HPDE6-E6E7 (cell line): ENCODE measurements around the gene TMEM54.
"Not testable (repeated sequence)": the region's sequence is repeated elsewhere in the genome, so short reads cannot be mapped to it uniquely, and the experiment has no call there.

Source experiments
- DNase-seq: peaks from one replicate; pipeline ENCODE4 v3.0.0; 2011; ENCODE audit warnings: missing footprints; ENCODE audit errors: extremely low spot score

The TMEM54 gene

GRCh38 chr1:32919811-32920733 is 18.9 kb upstream of the TMEM54 start:
- DNase-seq: no peak

GRCh38 chr1:32918179-32918578 is 17.0 kb upstream of the TMEM54 start:
- no peak for DNase-seq

- no peak for DNase-seq
These were observed 16.3 kb upstream of the TMEM54 start for GRCh38 chr1:32917521-32917920.

- no peak for DNase-seq
These were observed 14.8 kb upstream of the TMEM54 start for GRCh38 chr1:32915766-32916706.

GRCh38 chr1:32910319-32910718 is 9.1 kb upstream of the TMEM54 start:
- DNase-seq: no peak

- DNase-seq: no peak
These were observed 6.2 kb upstream of the TMEM54 start for GRCh38 chr1:32907435-32907834.

- DNase-seq: no peak
These were observed 5.5 kb upstream of the TMEM54 start for GRCh38 chr1:32906654-32907053.

- DNase-seq: not testable (repeated sequence)
These were observed 4.4 kb upstream of the TMEM54 start for GRCh38 chr1:32905588-32905987.

GRCh38 chr1:32904797-32905196 is 3.6 kb upstream of the TMEM54 start:
- no peak for DNase-seq

GRCh38 chr1:32903991-32904785 is 3.0 kb upstream of the TMEM54 start:
- no peak for DNase-seq

GRCh38 chr1:32902535-32902920 is 1.3 kb upstream of the TMEM54 start:
- no peak for DNase-seq

GRCh38 chr1:32901823-32902534 is 790 bp upstream of the TMEM54 start:
- DNase-seq: no peak

- no peak for DNase-seq
These were observed 726 bp downstream of the TMEM54 start for GRCh38 chr1:32900371-32900955.

- DNase-seq: no peak
These were observed 1.4 kb downstream of the TMEM54 start for GRCh38 chr1:32899586-32900296.

GRCh38 chr1:32898958-32899357 is 2.2 kb downstream of the TMEM54 start:
- DNase-seq: no peak

- DNase-seq: no peak
These were observed 3.1 kb downstream of the TMEM54 start for GRCh38 chr1:32898056-32898455.

GRCh38 chr1:32897082-32898049 is 3.8 kb downstream of the TMEM54 start:
- DNase-seq: no peak

GRCh38 chr1:32896451-32896850 is 4.7 kb downstream of the TMEM54 start:
- no peak for DNase-seq
